PC-9 (cell line): ENCODE measurements around the gene CTCF.

ENCODE experiments used
- EZH2 ChIP-seq: fragments of 200-600 bp; sonication (generic); IDR thresholded peaks from 2 replicates; pipeline ENCODE4 v1.8.0; 2017; ENCODE audit warnings: antibody characterized with exemption, low read depth
- TF ChIP-seq, protein P1 (sequence below): fragments of 200-600 bp; sonication (generic); conservative IDR thresholded peaks from 2 replicates; pipeline ENCODE4 v1.6.1; 2017; ENCODE audit warnings: mixed run types, antibody characterized with exemption, mild to moderate bottlenecking, moderate library complexity

DNA sequence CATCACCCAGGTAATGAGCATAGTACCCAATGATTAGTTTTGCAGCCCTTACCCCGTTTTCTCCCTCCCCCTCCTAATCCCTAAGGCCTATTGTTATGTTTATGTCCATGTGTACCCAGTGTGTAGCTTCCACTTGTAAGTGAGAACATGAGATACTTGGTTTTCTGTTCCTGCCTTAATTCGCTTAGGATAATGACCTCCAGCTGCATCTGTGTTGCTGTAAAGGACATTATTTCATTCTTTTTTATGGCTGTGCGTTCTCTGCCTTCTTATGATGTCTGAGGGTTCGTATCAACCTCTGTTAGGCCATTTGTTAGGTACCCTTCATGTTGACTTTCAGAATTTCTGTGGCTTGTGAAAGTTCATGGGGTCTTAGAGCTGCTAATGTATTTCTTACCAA lies 31.0 kb downstream of the CTCF start:
- TF ChIP-seq, protein P1, sequence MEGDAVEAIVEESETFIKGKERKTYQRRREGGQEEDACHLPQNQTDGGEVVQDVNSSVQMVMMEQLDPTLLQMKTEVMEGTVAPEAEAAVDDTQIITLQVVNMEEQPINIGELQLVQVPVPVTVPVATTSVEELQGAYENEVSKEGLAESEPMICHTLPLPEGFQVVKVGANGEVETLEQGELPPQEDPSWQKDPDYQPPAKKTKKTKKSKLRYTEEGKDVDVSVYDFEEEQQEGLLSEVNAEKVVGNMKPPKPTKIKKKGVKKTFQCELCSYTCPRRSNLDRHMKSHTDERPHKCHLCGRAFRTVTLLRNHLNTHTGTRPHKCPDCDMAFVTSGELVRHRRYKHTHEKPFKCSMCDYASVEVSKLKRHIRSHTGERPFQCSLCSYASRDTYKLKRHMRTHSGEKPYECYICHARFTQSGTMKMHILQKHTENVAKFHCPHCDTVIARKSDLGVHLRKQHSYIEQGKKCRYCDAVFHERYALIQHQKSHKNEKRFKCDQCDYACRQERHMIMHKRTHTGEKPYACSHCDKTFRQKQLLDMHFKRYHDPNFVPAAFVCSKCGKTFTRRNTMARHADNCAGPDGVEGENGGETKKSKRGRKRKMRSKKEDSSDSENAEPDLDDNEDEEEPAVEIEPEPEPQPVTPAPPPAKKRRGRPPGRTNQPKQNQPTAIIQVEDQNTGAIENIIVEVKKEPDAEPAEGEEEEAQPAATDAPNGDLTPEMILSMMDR = no peak
- TF ChIP-seq EZH2 = no peak
